ENCODE measurements around the gene GAS1.

GAS1 gene

DNA sequence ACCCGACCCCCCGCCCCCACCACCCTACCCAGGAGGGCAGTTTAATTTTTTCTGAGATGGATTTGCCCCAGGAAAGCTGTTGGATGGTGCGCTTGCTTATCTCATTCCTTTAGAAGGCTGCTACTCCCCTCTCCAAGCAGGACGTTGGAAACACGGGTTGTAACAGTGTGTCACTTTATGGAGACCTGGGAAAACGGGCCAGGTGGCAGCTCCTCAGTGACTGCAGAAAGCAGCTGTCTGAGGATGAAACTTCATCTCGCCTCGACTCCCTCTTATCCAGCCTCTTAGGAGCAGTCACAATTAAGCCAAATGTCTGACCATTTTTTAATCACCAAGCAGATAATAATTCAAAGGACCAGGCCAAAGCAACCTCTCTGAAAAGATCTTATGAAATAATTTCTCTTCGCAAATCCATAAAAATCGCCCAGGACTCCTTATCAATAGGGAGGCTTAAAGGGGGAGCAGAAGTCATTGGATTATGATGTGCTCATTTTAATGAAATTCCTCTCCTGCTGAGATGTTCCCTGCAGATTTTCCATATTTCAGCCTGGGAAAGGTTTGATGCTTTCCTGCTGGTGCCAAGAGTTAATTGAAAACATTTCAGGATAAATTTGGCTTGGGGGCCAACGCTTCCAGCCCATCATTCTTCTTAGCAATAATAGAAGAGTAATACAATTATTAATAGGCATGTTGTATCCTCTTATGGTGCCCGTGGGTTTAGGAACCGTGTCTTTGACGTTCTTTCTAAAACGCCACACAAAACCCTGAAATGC is 26.0 kb downstream of the GAS1 start:
- no peak for DNase-seq

GRCh38 chr9:86918556-86918955 is 28.8 kb downstream of the GAS1 start:
- DNase-seq: no peak

DNA sequence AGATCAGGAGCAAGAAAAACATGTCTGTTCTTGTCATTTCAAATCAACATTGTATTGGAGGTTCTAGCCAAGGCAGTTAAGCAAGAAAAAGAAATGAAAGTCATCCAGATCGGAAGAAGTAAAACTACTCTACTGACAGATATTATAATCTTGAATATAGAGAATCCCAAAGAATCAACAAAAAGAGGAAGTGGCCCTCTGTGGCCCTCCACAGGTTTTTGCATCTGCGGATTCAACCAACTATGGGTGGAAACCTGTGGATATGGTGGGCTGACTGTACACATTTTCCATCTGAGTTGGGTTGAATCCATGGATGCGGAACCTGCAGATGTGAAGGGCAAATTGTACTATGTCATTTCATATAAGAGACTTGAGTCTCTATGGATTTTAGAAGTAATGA is 35.1 kb downstream of the GAS1 start:
- no peak for DNase-seq

DNA sequence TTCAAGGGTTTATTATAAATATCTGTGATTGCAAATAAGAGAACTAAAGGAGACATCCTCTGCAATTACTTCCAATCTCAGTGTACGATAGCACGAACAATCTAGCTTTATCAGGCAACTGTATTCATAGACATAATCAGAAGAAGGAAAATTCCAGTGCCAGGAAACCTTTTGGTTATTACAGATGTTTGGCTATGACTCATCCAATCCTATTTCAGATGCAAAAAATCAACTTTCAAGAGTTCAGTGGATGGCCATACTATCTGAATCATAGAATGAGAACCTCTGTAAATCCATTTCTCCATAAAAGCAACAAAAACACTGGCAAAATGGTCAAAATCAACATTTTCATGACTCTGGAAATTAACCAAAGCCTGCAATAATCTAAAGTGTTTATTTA is 37.9 kb downstream of the GAS1 start:
- no peak for DNase-seq

- DNase-seq: no peak
Measured at GRCh38 chr9:86908261-86908660, 39.0 kb downstream of the GAS1 start.

DNA sequence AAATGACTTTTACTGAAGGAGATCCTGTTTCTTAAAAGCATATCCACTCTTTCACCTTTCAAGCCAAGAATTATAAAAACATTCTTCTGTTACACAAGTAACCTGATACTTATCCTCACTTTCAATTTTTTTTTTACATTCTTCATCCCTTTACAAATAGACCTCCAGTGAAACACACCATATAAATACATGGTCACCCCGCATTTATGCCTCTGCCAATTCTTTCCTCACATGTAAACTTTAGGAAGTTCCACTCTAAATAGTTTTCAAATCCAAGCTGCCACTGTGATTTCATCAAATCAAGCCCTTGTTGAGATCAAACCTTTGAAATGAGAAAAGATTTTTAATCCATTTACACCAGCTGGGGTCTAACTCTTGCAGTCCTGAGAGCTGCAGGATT is 40.0 kb downstream of the GAS1 start:
- no peak for DNase-seq

DNA sequence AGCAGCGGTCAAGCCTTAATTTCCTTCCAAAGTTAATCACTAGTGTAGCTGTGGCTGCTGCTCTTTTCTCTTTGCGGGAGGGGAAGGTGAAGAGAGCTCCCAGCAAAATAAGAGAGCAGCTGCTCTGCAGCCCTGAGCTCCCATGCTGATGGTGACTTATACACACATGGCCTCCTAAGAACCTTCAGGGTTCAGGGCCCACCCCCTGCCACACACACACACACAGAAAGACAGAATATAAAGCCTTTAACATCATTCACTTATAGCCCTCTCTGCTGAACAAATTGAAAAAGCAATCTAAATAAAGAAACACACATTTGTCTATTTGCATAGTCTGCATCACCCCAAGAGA is 43.6 kb downstream of the GAS1 start:
- DNase-seq: no peak

DNA sequence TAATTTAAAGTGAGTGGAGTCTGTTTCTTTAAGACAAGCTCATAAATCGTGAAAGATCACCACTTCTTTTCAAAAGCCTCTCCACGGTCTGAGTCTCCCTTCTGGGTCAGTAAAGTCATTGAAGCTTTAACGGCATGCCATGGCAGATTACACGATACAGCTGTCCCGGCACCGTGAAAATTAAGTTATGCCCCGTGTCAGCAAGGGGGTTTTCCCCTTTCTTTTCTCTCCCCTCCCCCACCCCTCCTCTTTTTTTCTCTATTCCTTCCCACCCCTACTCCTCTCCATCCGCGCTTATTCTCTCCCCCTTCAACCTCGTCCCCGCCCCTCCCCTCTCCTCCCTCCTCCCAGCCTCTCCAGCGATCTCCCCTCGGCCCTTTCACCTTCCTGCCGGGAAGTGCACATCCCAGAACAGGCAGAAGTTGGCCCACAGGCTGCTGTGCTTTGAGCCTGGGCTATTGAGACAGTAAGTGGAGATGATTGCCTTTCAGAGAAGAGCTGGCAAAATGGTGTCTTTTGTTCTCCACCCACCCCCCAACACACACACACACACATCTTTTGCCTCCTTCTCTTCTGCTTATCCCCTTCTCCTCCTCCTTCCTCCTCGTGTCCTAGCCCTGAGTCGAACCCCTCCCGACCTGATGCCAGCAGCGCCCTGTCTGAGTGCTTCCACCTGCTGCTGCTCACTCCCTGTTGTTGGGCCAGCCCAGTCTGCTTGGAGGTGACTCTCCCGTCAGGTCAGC is 44.1 kb downstream of the GAS1 start:
- DNase-seq: no peak

- DNase-seq: no peak
Measured at GRCh38 chr9:86902586-86902985, 44.7 kb downstream of the GAS1 start.

GRCh38 chr9:86902176-86902575 is 45.1 kb downstream of the GAS1 start:
- no peak for DNase-seq

- DNase-seq: no peak
Measured at GRCh38 chr9:86901511-86901910, 45.8 kb downstream of the GAS1 start.

Data from Kasumi-1 (cell line).